Body of pancreas (tissue), 4 donors: ENCODE data around the gene TMEM106C.

Source experiments
- POLR2A ChIP-seq, 3 donors: fragments of 450-650 bp; IDR thresholded peaks; one replicate each; pipeline ENCODE4 v1.6.1; 2016; ENCODE audit warnings: antibody characterized with exemption in 3 of 3, mild to moderate bottlenecking in 2 of 3
- TF ChIP-seq, protein P1 (sequence below), 7 experiments: fragments of 450-650 bp in 4 of 7; fragments of 200-600 bp in 3 of 7; sonication (generic) in 3 of 7; IDR thresholded peaks; one replicate each; pipeline ENCODE4 v1.5.1; 2016 to 2019; ENCODE audit warnings: antibody characterized with exemption in 7 of 7

DNA sequence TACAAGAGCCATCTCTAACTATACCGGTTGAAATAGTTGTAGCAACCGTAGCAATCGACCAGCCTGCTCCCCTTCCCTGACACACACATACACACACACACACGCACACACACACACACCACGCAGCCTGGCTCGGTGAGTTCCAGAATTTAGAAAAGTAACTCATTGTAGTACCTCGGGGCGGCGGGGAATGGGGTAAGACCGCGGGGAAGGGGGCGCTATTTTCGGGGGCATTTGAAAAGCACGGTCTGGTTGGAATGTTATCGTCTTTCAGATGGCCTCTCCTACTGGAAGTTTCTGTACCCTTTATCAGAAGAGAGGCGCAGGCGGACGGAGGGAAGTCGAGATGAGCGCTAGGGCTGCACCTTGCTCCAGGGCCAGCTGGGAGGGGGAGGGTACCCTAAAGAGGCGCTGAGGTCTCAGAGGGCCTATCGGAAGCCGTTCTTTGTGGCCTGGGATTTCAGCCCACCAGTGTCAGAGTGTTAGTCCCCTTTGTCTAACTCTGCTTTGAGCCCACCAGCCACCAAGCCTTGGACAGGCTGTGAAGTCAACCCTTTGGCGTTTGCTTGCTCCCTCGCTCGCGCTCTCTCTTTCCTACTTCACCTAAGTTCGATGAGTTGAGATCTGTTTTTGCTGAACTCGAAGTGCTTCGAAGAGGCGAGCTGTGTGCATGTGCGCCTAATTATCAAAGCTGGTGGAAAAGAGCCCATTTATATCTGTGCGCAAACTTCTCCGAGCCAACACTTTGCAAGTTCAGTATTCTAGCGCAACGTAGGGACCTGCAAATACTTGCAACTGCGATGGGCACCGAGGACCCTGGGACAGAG is 40.0 kb downstream of the TMEM106C start:
- no peak for TF ChIP-seq POLR2A (IDR thresholded peaks at IDR 0.05)
- TF ChIP-seq, protein P1, sequence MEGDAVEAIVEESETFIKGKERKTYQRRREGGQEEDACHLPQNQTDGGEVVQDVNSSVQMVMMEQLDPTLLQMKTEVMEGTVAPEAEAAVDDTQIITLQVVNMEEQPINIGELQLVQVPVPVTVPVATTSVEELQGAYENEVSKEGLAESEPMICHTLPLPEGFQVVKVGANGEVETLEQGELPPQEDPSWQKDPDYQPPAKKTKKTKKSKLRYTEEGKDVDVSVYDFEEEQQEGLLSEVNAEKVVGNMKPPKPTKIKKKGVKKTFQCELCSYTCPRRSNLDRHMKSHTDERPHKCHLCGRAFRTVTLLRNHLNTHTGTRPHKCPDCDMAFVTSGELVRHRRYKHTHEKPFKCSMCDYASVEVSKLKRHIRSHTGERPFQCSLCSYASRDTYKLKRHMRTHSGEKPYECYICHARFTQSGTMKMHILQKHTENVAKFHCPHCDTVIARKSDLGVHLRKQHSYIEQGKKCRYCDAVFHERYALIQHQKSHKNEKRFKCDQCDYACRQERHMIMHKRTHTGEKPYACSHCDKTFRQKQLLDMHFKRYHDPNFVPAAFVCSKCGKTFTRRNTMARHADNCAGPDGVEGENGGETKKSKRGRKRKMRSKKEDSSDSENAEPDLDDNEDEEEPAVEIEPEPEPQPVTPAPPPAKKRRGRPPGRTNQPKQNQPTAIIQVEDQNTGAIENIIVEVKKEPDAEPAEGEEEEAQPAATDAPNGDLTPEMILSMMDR (IDR thresholded peaks at IDR 0.05), result no peak
